Kidney epithelial cell (primary cell): ENCODE data around the gene RIPOR3. TPM values are rescaled to one million over a fixed set of nuclear protein-coding genes. Genes with fewer than 3 reads are reported as not detected.

Experiments
- DNase-seq: peaks from one replicate; pipeline ENCODE4 v3.0.0-alpha.2; 2010; ENCODE audit warnings: low read depth
- H3K27me3 ChIP-seq: 2 replicates; pipeline ENCODE4 v1.6.0; 2011; ENCODE audit warnings: low read length; ENCODE audit not compliant: control insufficient read depth, insufficient read depth
- H3K36me3 ChIP-seq: 2 replicates; pipeline ENCODE4 v1.5.1; 2011; ENCODE audit warnings: low read length; ENCODE audit not compliant: control insufficient read depth, insufficient read depth
- H3K4me3 ChIP-seq: 2 replicates; pipeline ENCODE4 v1.5.1; 2011; ENCODE audit warnings: low read depth, mild to moderate bottlenecking, control low read depth, low read length
- total RNA-seq: library from RNA; depleted of rRNA; stranded (reverse); fragments of >200 nt; gene quantifications from 2 replicates; pipeline ENCODE4 v1.2.3, GENCODE V29; 2015
- TF ChIP-seq, protein P1 (sequence below): IDR thresholded peaks from 2 replicates; pipeline ENCODE4 v1.5.1; 2011; ENCODE audit warnings: mild to moderate bottlenecking, moderate library complexity, low read length, control low read depth, inconsistent platforms; ENCODE audit not compliant: insufficient read depth, poor library complexity, severe bottlenecking

Gene RIPOR3
- total RNA-seq, 1 donor from 2014 or later, result 0.08 TPM

- Histone ChIP-seq H3K27me3 (no peaks in the 10 kb centered on the region), H3K4me3 (no peak overlapping the region), H3K36me3 (peaks cover 2% of the 10 kb centered on the region)
- TF ChIP-seq, protein P1, sequence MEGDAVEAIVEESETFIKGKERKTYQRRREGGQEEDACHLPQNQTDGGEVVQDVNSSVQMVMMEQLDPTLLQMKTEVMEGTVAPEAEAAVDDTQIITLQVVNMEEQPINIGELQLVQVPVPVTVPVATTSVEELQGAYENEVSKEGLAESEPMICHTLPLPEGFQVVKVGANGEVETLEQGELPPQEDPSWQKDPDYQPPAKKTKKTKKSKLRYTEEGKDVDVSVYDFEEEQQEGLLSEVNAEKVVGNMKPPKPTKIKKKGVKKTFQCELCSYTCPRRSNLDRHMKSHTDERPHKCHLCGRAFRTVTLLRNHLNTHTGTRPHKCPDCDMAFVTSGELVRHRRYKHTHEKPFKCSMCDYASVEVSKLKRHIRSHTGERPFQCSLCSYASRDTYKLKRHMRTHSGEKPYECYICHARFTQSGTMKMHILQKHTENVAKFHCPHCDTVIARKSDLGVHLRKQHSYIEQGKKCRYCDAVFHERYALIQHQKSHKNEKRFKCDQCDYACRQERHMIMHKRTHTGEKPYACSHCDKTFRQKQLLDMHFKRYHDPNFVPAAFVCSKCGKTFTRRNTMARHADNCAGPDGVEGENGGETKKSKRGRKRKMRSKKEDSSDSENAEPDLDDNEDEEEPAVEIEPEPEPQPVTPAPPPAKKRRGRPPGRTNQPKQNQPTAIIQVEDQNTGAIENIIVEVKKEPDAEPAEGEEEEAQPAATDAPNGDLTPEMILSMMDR, result no peak
- no peak for DNase-seq
Measured at GRCh38 chr20:50559149-50559548, 132.2 kb downstream of the RIPOR3 start.

DNA sequence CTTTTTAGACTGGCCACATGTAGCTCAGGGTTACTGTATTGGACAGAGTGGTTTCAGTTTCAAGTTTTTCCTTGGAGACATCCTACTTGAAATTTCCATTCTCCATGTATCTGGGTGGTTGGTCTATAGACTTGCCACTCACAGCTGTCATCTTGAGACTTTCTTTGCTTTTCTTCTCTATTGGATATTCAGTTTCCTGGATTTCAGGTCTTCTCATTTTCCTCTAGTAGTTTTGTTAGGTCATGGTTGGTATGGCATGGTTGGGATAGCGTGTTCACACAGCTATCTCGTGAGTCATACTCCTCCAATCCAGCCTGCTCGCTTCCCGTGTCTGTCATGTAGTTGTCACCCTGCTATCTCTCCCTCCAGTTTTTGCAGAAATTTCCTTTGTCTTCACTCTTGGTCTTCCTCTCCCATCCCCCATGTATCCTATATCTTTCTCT, 132.8 kb downstream of the RIPOR3 start:
- DNase-seq, result peak; percentile 86
- Histone ChIP-seq H3K36me3 (peaks cover 2% of the 10 kb centered on the region), H3K4me3 (no peak overlapping the region), H3K27me3 (no peaks in the 10 kb centered on the region)
- TF ChIP-seq, protein P1, result no peak

- no peak for DNase-seq
- no peaks in the 10 kb centered on the region for H3K27me3 ChIP-seq
- TF ChIP-seq, protein P1, result no peak
- H3K36me3 ChIP-seq, result peaks cover 1% of the 10 kb centered on the region
- H3K4me3 ChIP-seq, result no peak overlapping the region
Measured at GRCh38 chr20:50557549-50558134, 133.7 kb downstream of the RIPOR3 start.

DNA sequence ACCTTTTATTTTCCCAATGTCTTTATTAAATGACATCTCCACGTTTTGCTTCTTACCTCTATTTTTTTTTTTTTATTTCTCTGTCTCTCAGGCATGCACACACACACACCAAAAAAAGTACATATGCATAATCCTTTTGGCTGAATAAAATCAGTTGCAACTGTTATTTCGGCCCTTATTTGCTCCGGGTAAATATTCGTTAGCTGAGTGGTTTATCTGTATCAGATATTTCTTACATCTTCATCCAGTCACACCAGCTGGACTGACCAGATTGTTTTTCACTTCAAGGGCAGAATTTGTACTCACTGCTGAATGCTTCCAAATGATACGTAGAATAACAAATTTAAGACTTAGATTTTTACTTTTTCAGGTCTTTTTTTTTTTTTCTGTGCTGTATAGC, 135.7 kb downstream of the RIPOR3 start:
- DNase-seq, result no peak

DNA sequence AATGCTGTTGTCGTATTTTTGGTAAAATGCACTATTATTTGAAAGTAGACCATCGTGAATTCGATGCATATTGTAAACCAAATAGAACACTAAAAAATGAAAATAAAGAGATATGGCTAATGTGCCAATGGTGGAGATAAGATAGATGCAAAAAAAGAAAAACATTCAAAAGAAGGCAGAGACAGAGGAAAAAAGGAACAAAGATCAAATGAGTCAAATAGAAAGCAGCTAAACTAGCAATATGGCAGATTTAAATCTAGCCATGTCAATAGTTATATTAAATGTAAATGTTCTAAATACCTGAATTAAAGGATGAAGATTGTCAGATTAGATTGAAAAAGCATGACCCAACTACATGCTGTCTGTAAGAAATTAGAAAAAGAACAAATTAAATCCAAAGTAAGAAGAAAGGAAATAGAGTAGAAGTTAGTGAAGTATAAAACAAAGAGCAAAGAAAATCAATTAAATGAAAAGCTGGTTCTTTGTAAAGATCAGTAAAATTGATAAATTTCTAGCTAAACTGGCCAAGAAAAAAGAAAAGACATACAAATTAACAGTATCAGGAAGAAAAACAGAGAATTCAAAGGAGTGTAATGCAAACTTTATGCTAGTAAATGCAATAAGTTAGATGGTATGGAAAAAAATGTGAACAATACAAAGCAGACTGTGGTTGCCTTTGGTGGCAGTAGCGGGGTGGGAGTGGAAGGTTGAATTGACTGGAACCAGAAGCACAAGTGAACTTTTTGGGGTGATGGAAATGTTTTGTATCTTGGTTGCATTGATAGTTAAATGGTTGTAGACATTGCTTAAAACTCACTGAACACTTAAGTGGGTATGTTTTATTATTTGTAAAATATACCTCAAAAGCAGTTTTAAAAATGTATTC, 136.4 kb downstream of the RIPOR3 start:
- no peaks in the 10 kb centered on the region for H3K27me3 ChIP-seq
- DNase-seq, result no peak
- no peak overlapping the region for H3K4me3 ChIP-seq
- TF ChIP-seq, protein P1, result no peak
- H3K36me3 ChIP-seq, result no peaks in the 10 kb centered on the region

More for the DNA sequence above, 135.7 kb downstream of the RIPOR3 start:
- H3K36me3 ChIP-seq, result no peaks in the 10 kb centered on the region
- TF ChIP-seq, protein P1, result no peak
- H3K27me3 ChIP-seq, result no peaks in the 10 kb centered on the region
- H3K4me3 ChIP-seq, result no peak overlapping the region
